BLaER1 (cell line): Measurements from ENCODE around the gene PIGW.

ENCODE experiments used
- H3K27ac ChIP-seq: shearing (Covaris generic); formaldehyde crosslinking; 2 replicates; pipeline ENCODE4 v1.8.1; 2022
- H3K27me3 ChIP-seq: shearing (Covaris generic); formaldehyde crosslinking; 2 replicates; pipeline ENCODE4 v1.8.1; 2022
- H3K36me3 ChIP-seq: shearing (Covaris generic); formaldehyde crosslinking; 2 replicates; pipeline ENCODE4 v1.8.1; 2022
- H3K4me1 ChIP-seq: shearing (Covaris generic); formaldehyde crosslinking; 2 replicates; pipeline ENCODE4 v1.8.1; 2022
- H3K4me2 ChIP-seq: shearing (Covaris generic); formaldehyde crosslinking; 2 replicates; pipeline ENCODE4 v1.8.1; 2022
- H3K4me3 ChIP-seq: shearing (Covaris generic); formaldehyde crosslinking; 2 replicates; pipeline ENCODE4 v1.8.1; 2022
- H3K9ac ChIP-seq: shearing (Covaris generic); formaldehyde crosslinking; 2 replicates; pipeline ENCODE4 v1.8.1; 2022
- H3K9me3 ChIP-seq: shearing (Covaris generic); formaldehyde crosslinking; 2 replicates; pipeline ENCODE4 v1.8.1; 2022
- H4K20me1 ChIP-seq: shearing (Covaris generic); formaldehyde crosslinking; 2 replicates; pipeline ENCODE4 v1.8.1; 2022
- Cebpa-rat ChIP-seq: shearing (Covaris generic); IDR thresholded peaks from 2 replicates; pipeline ENCODE4 v1.8.1; 2022

Gene PIGW

DNA sequence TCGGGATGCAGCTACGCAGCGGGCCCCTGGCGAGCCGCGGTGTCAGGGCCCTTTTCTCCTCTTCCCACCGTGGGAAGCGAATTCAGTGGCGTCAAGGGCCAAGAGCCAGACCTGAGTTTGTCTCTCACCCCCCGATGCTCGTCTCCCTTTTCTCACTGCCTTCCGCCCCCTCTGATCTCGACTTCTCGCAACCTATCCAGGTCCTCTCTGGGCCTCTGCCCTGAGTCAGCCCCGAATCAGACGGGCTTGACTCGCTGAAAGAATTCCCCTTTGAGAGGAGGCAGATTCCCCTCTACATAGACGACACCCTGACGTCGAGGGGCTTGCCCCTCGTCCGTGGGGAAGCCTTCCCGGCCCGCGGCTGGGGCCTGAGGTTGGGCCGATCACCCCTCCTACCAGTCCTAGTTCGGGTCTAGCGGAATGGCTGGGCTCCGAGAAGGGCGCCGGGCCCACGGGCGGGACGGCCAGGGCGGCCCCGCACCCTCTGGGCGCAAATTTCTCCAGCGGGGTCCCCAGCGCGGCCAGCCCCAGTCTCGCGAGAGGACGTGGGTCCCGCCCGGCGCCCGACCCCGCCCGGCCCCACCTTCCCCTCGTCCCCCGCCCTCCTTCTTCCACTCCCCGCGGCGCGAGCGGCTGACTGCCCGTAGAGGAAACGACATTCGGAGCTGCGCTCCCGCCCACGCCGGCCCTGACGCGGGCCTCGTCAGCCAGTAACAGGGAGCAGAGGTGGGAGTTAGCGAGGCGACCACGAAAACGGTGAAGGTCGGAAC, 9.7 kb downstream of the PIGW start, which contains the start of gene GGNBP2:
GGNBP2 (plus strand) TSS at position 613 of the 770 bp plus-strand sequence. CDS start 806 bp downstream, outside the sequence.
- Histone ChIP-seq H4K20me1 (peaks cover 41% of the 10 kb centered on the region), H3K27ac (peak within 1 kb of the TSS; percentile 95), H3K9ac (peak within 1 kb of the TSS; percentile 96), H3K27me3 (no peaks in the 10 kb centered on the region), H3K36me3 (peaks cover 12% of the 10 kb centered on the region; the same call in 1 of the 2 replicates), H3K9me3 (no peaks in the 10 kb centered on the region), H3K4me2 (peak within 1 kb of the TSS; percentile 92), H3K4me1 (peaks cover 29% of the 10 kb centered on the region), H3K4me3 (peak within 1 kb of the TSS; percentile 81)
- TF ChIP-seq Cebpa-rat: no peak

DNA sequence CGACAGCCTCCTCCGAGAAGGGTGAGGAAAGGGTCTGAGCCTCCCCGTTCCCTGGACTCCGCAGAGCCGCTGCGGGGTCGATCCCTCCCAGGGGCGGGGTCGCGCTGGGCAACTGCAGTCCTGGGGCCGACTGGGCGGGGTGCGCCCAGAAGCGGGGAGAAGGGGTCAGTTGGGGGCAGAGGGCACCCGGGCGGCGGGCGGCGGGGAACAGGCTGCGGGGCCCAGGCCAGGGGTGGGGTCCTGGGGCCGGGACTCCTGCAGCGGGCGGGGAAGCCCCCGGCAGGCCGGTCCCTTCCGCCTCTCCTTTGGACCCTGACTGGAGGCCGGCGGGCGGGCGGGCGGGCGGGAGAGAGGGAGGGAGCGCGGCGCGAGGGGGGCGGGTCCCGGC, 10.3 kb downstream of the PIGW start:
- Histone ChIP-seq H4K20me1 (peaks cover 46% of the 10 kb centered on the region), H3K27me3 (no peaks in the 10 kb centered on the region), H3K36me3 (peaks cover 12% of the 10 kb centered on the region; the same call in 1 of the 2 replicates), H3K9me3 (no peaks in the 10 kb centered on the region), H3K27ac (peak overlapping the region; percentile 95), H3K4me1 (peaks cover 34% of the 10 kb centered on the region), H3K9ac (peak overlapping the region; percentile 96), H3K4me2 (peak overlapping the region; percentile 36; the same call in 1 of the 2 replicates), H3K4me3 (peak overlapping the region; percentile 81)
- TF ChIP-seq Cebpa-rat: no peak

- Histone ChIP-seq H3K9me3 (no peaks in the 10 kb centered on the region), H3K4me2 (peak overlapping the region; percentile 92), H3K36me3 (peaks cover 13% of the 10 kb centered on the region; the same call in 1 of the 2 replicates), H3K27me3 (no peaks in the 10 kb centered on the region), H3K27ac (peak overlapping the region; percentile 93), H3K9ac (peak overlapping the region; percentile 94), H4K20me1 (peaks cover 53% of the 10 kb centered on the region), H3K4me1 (peaks cover 41% of the 10 kb centered on the region), H3K4me3 (peak overlapping the region; percentile 81)
- TF ChIP-seq Cebpa-rat: peak; percentile 91
Measured at GRCh38 chr17:36545465-36546417, 11.0 kb downstream of the PIGW start.

DNA sequence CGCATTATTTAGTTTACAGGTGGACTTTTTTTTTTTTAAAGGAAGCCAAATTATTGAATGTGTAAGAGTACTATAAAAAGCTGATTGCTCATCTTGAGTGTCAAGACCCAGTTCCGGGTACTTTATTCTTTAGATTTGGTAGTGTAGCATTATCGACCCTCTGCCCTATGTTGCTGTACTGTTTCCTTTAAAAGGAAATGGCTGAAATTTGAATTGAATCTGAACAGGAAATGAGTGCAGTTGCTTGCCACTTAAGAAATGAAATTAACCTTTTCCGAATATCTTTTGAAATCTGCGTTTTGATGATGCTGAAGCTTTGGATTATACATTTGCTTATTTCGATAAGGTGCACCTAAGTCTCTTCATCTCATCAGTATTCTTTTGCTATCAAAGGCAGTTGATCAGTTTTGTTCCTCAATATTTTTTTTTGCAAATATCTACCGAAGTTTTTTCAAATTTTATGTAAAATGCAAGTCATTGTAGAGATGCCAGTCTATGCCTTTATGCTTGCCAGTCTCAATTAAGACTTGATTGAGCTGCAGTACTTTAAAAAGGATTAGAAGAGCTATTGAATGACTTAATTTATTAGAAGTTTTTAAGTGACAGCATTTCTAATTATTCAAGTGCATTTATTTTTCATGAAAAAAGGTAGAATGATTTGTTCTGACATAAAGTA, 11.8 kb downstream of the PIGW start:
- TF ChIP-seq Cebpa-rat: no peak
- H4K20me1 ChIP-seq: peaks cover 61% of the 10 kb centered on the region
- peak overlapping the region; percentile 92 for H3K4me2 ChIP-seq
- no peaks in the 10 kb centered on the region for H3K9me3 ChIP-seq
- peaks cover 43% of the 10 kb centered on the region for H3K4me1 ChIP-seq
- H3K27ac ChIP-seq: peak overlapping the region; percentile 93
- no peaks in the 10 kb centered on the region for H3K27me3 ChIP-seq
- H3K9ac ChIP-seq: peak overlapping the region; percentile 94
- peak overlapping the region; percentile 81 for H3K4me3 ChIP-seq
- H3K36me3 ChIP-seq: peaks cover 21% of the 10 kb centered on the region; the same call in 1 of the 2 replicates

- Histone ChIP-seq H3K4me1 (peaks cover 43% of the 10 kb centered on the region), H3K27ac (no peak overlapping the region)
Measured at GRCh38 chr17:36547776-36548175, 13.0 kb downstream of the PIGW start.

GRCh38 chr17:36550491-36551417, 16.0 kb downstream of the PIGW start:
- Histone ChIP-seq H3K4me2 (peak overlapping the region; percentile 27), H3K36me3 (peaks cover 39% of the 10 kb centered on the region), H3K9ac (no peak overlapping the region), H3K4me3 (no peak overlapping the region), H3K9me3 (no peaks in the 10 kb centered on the region), H4K20me1 (peaks cover 100% of the 10 kb centered on the region), H3K27ac (no peak overlapping the region), H3K27me3 (no peaks in the 10 kb centered on the region), H3K4me1 (peaks cover 33% of the 10 kb centered on the region)
- no peak for TF ChIP-seq Cebpa-rat

More at GRCh38 chr17:36547776-36548175, 13.0 kb downstream of the PIGW start:
- H4K20me1 ChIP-seq: peaks cover 73% of the 10 kb centered on the region
- no peaks in the 10 kb centered on the region for H3K27me3 ChIP-seq
- peak overlapping the region; percentile 92 for H3K4me2 ChIP-seq
- H3K4me3 ChIP-seq: no peak overlapping the region
- TF ChIP-seq Cebpa-rat: no peak
- no peak overlapping the region for H3K9ac ChIP-seq
- peaks cover 22% of the 10 kb centered on the region; the same call in 1 of the 2 replicates for H3K36me3 ChIP-seq
- H3K9me3 ChIP-seq: no peaks in the 10 kb centered on the region

GRCh38 chr17:36553459-36553858, 18.7 kb downstream of the PIGW start:
- H3K4me1 ChIP-seq: peaks cover 14% of the 10 kb centered on the region
- no peaks in the 10 kb centered on the region for H3K9me3 ChIP-seq
- no peak overlapping the region for H3K4me2 ChIP-seq
- H3K27ac ChIP-seq: no peak overlapping the region
- H3K36me3 ChIP-seq: peaks cover 60% of the 10 kb centered on the region
- H4K20me1 ChIP-seq: peaks cover 98% of the 10 kb centered on the region
- H3K9ac ChIP-seq: no peak overlapping the region
- no peak overlapping the region for H3K4me3 ChIP-seq
- no peak for TF ChIP-seq Cebpa-rat
- no peaks in the 10 kb centered on the region for H3K27me3 ChIP-seq

- no peaks in the 10 kb centered on the region for H3K9me3 ChIP-seq
Measured at GRCh38 chr17:36566081-36566480, 31.3 kb downstream of the PIGW start.

More at GRCh38 chr17:36566081-36566480, 31.3 kb downstream of the PIGW start:
- Histone ChIP-seq H3K27ac (no peak overlapping the region), H3K9ac (no peak overlapping the region), H3K4me1 (no peaks in the 10 kb centered on the region), H3K4me3 (no peak overlapping the region), H3K27me3 (no peaks in the 10 kb centered on the region), H3K36me3 (peaks cover 98% of the 10 kb centered on the region), H3K4me2 (no peak overlapping the region), H4K20me1 (peaks cover 87% of the 10 kb centered on the region)
- TF ChIP-seq Cebpa-rat: no peak
